Measurements from ENCODE around the gene SLC5A10. TPM values are rescaled to one million over a fixed set of nuclear protein-coding genes. Genes with fewer than 3 reads are reported as not detected.

The SLC5A10 gene
- total RNA-seq, 1 donor from 2014 or later: not detected

DNA sequence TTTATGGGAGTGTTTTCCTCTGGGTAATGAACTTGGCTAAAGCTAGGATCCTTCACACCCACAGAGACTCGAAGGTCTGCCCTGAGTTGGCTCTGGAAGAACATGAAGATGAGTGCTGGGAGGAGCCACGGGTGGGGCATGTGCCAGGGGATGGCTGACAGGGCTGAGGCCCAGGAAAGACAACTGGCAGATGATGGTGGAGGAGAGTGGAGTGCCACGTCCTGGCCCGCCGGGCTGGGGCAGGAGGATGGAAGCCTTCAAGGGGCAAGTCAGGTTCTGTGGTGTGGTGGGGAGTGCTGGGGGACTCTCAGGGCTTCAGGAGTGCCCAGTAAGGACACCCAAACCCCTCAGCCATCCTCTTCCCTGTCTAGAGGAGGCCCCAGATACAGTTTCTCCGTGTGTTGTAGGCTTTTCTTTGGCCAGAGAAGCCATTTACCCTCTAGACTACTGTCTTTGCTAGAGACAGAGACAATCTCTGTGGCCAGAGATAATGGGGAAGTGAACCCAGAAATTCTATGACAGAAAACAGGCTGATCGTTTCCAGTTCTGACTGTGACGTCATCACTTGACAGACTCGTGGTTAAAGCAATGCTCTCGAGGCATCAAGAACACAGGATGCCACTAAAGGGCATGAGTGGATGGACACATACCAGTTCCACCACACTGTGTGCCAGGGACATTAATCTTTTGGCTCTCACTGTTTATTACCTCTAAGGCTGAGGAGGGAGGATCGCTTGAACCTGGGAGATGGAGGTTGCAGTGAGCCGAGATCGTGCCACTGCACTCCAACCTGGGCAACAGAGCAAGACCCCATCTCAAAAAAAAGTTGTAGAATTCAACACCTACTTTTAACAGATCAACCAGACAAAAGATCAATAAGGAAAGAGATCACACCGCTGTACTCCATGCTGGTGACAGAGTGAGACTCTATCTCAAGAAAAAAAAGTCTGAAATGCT lies 18.6 kb upstream of the SLC5A10 start:
- DNase-seq (no peak), ATAC-seq (peak; percentile 32)
- no peaks in the 10 kb centered on the region for H3K27me3 ChIP-seq
- TF ChIP-seq, protein P1, sequence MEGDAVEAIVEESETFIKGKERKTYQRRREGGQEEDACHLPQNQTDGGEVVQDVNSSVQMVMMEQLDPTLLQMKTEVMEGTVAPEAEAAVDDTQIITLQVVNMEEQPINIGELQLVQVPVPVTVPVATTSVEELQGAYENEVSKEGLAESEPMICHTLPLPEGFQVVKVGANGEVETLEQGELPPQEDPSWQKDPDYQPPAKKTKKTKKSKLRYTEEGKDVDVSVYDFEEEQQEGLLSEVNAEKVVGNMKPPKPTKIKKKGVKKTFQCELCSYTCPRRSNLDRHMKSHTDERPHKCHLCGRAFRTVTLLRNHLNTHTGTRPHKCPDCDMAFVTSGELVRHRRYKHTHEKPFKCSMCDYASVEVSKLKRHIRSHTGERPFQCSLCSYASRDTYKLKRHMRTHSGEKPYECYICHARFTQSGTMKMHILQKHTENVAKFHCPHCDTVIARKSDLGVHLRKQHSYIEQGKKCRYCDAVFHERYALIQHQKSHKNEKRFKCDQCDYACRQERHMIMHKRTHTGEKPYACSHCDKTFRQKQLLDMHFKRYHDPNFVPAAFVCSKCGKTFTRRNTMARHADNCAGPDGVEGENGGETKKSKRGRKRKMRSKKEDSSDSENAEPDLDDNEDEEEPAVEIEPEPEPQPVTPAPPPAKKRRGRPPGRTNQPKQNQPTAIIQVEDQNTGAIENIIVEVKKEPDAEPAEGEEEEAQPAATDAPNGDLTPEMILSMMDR (IDR thresholded peaks at IDR 0.05): no peak
- no peak overlapping the region for H3K27ac ChIP-seq
- no peak overlapping the region for H3K4me3 ChIP-seq
- H3K9me3 ChIP-seq: no peaks in the 10 kb centered on the region
- H3K36me3 ChIP-seq: peaks cover 28% of the 10 kb centered on the region
- H3K4me1 ChIP-seq: no peaks in the 10 kb centered on the region
- intact Hi-C loops (cut with DNase I): no loop called here

DNA sequence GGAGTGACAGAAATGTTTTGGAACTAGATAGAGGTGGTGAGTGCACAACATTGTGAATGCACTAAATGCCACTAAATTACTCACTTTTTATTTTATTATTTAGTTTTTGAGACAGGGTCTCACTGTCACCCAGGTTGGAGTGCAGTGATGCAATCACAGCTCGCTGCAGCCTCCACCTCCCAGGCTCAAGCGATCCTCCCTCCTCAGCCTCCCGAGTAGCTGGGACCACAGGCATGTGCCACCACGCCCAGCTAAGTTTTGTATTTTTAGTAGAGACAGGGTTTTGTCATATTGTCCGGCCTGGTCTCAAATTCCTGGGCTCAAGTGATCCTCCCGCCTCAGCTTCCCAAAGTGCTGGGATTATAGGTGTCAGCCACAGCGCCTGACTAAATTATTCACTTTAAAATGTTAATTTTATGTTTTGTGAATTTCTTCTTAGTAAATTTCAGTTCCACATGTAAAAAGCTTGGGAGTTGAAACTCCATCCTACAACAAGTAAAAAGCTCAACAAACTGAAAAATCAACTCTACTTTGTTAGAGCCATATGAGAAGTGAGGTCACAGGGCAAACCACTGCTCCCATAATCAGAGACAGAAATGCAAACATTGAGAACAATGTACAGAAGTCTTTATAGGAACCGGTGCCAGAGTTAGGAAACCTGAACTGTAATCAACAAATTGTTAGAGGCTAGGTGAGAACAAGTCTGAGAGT lies 13.8 kb upstream of the SLC5A10 start:
- intact Hi-C loops (cut with DNase I): no loop called here
- ATAC-seq (no peak), DNase-seq (no peak)
- Histone ChIP-seq H3K27ac (no peak overlapping the region), H3K27me3 (no peaks in the 10 kb centered on the region), H3K9me3 (no peaks in the 10 kb centered on the region), H3K36me3 (no peaks in the 10 kb centered on the region), H3K4me3 (no peak overlapping the region), H3K4me1 (no peaks in the 10 kb centered on the region)
- TF ChIP-seq, protein P1 (IDR thresholded peaks at IDR 0.05): no peak

DNA sequence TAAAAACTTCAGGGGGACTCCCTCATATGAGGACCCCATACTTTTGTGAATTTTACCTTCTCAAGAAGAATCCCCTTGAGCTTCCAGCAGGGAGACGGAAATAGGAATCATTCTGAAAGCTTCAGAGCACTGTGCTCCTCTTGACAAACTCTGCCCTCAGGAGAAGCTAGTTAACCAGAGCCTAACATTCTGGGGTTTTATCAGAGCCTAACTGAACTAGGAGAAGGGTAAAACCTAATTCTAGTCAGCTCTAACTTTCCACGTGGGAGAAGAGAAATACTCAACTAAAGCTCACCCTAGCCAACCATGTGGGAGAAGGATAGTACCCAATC lies 13.3 kb upstream of the SLC5A10 start:
- H3K4me3 ChIP-seq: no peak overlapping the region
- intact Hi-C loops (cut with DNase I): no loop called here
- ATAC-seq (no peak), DNase-seq (no peak)
- no peaks in the 10 kb centered on the region for H3K27me3 ChIP-seq
- H3K4me1 ChIP-seq: no peaks in the 10 kb centered on the region
- no peaks in the 10 kb centered on the region for H3K36me3 ChIP-seq
- no peaks in the 10 kb centered on the region for H3K9me3 ChIP-seq
- TF ChIP-seq, protein P1 (IDR thresholded peaks at IDR 0.05): no peak
- no peak overlapping the region for H3K27ac ChIP-seq

DNA sequence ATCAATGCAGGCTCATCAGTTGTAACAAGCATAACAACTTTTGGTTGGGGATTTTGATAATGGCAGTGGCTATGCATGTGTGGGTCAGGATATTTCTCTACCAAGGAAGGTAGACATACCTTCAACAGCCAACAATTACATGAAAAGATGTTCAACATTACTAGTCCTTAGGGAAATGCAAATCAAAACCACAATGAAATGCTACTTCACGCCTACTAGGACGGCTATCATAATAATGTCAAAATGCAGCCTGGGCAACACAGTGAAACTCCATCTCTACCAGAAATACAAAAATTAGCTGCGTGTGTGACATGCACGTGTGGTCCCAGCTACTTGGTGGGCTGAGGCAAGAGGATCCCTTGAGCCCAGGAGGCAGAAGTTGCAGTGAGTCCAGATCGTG lies 7.3 kb upstream of the SLC5A10 start:
- TF ChIP-seq, protein P1 (IDR thresholded peaks at IDR 0.05): no peak
- H3K4me3 ChIP-seq: no peak overlapping the region
- H3K36me3 ChIP-seq: no peaks in the 10 kb centered on the region
- H3K4me1 ChIP-seq: no peaks in the 10 kb centered on the region
- ATAC-seq (no peak), DNase-seq (no peak)
- no peaks in the 10 kb centered on the region for H3K27me3 ChIP-seq
- intact Hi-C loops (cut with DNase I): no loop called here
- no peaks in the 10 kb centered on the region for H3K9me3 ChIP-seq
- H3K27ac ChIP-seq: no peak overlapping the region

DNA sequence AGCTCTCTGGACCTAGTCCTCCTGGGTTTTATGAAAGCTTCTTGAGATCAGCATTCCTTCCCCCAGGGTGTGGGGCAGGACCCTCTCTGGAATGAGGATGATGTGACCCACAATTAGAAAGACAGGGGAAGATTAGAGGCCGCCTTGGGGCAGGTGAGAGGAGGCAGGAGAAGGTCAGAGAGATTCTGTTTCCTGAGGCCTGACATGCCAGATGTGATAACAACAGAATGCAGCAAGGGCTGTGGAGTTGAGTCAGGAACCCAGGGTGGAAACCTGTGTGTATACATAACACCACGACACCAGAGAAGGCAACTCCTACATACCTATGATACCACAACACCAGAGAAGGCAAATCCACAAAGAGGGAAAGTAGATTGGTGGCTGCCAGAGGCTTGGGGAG lies 5.4 kb upstream of the SLC5A10 start:
- H3K9me3 ChIP-seq: no peaks in the 10 kb centered on the region
- no peak overlapping the region for H3K4me3 ChIP-seq
- H3K36me3 ChIP-seq: no peaks in the 10 kb centered on the region
- H3K27ac ChIP-seq: no peak overlapping the region
- intact Hi-C loops (cut with DNase I): no loop called here
- no peaks in the 10 kb centered on the region for H3K4me1 ChIP-seq
- no peak for ATAC-seq
- TF ChIP-seq, protein P1 (IDR thresholded peaks at IDR 0.05): no peak
- DNase-seq: no peak
- H3K27me3 ChIP-seq: no peaks in the 10 kb centered on the region
